Heart left ventricle (tissue), 16 donors: Measurements from ENCODE around the gene ACTR1B. TPM values are rescaled to one million over a fixed set of nuclear protein-coding genes. Genes with fewer than 3 reads are reported as not detected.
A peak's percentile ranks its signal among the peaks of the same experiment; 100 is the strongest.

Experiments
- ATAC-seq, 4 donors: fragments of 200-7000 bp; cut with Tn5 transposase; one replicate each; pipeline ENCODE4 v1.9.1; 2020 to 2022; ENCODE audit warnings: moderate library complexity in 4 of 4, mild to moderate bottlenecking in 3 of 4, moderate number of reproducible peaks in 1 of 4
- DNase-seq, 5 donors: peaks; one replicate each; pipeline ENCODE4 v3.0.0-alpha.2; 2020
- H3K27ac ChIP-seq, 12 donors: fragments of 200-600 bp; sonication (generic) in 4 of 12; one replicate each; pipeline versions ENCODE4 v1.5.0 to v1.8.0; 2016 to 2022; ENCODE audit warnings: mild to moderate bottlenecking in 2 of 12
- H3K27me3 ChIP-seq, 9 donors: fragments of 200-600 bp; sonication (generic) in 2 of 9; one replicate each; pipeline versions ENCODE4 v1.5.1 to v1.8.0; 2016 to 2022; ENCODE audit warnings: mild to moderate bottlenecking in 3 of 9
- H3K36me3 ChIP-seq, 9 donors: fragments of 200-600 bp; sonication (generic) in 2 of 9; one replicate each; pipeline versions ENCODE4 v1.5.0 to v1.8.0; 2018 to 2022; ENCODE audit warnings: mild to moderate bottlenecking in 2 of 9
- H3K4me1 ChIP-seq, 12 donors: fragments of 200-600 bp; sonication (generic) in 4 of 12; one replicate each; pipeline versions ENCODE4 v1.5.0 to v1.8.0; 2016 to 2022; ENCODE audit warnings: mild to moderate bottlenecking in 3 of 12
- H3K4me3 ChIP-seq, 12 donors: fragments of 200-600 bp; sonication (generic) in 4 of 12; one replicate each; pipeline versions ENCODE4 v1.5.0 to v1.8.0; 2017 to 2022; ENCODE audit warnings: mild to moderate bottlenecking in 9 of 12, moderate library complexity in 4 of 12
- H3K9me3 ChIP-seq, 12 donors: fragments of 200-600 bp; sonication (generic) in 4 of 12; one replicate each; pipeline versions ENCODE4 v1.5.0 to v1.8.0; 2016 to 2022; ENCODE audit warnings: mild to moderate bottlenecking in 1 of 12
- POLR2A ChIP-seq, 2 donors: fragments of 450-650 bp; IDR thresholded peaks; one replicate each; pipeline ENCODE4 v1.6.1; 2017; ENCODE audit warnings: antibody characterized with exemption in 2 of 2, mild to moderate bottlenecking in 2 of 2, moderate library complexity in 2 of 2
- WGBS, 4 donors: extraction: QIAGEN DNeasy Blood & Tissue Kit in 2 of 4; methylation state at CpG; one replicate each; pipeline versions ENCODE4 v1.1.5 to v1.1.7; 2013 to 2018; 5-methylcytosine and 5-hydroxymethylcytosine counted together
- intact Hi-C, 10 donors: fragments of 100-400 bp; cut with DNase I; formaldehyde crosslinking; loops; one replicate each; pipeline versions ENCODE4 v1.11.1 to v1.14.2; 2022
- polyA plus RNA-seq, 2 donors: library from polyadenylated mRNA; stranded (reverse); fragments of 200-250 nt; gene quantifications; one replicate each; pipeline ENCODE4 v1.2.3, GENCODE V29; 2013
- total RNA-seq, 9 donors: library from RNA; depleted of rRNA in 2 of 9; stranded (reverse); fragments of >200 nt in 2 of 9; fragmentation: NEBNext Ultra II Directional in 3 of 9; extraction: Animal tissue kit (Norgen Biotek cat#: 25700) in 3 of 9; gene quantifications; one replicate each; pipeline versions ENCODE4 v1.1.0 to v1.2.4, GENCODE V29; 2016 to 2023
- TF ChIP-seq, protein P1 (sequence below), 12 donors: fragments of 200-600 bp; sonication (generic) in 4 of 12; IDR thresholded peaks; one replicate each; pipeline versions ENCODE4 v1.5.0 to v1.8.0; 2018 to 2022; ENCODE audit warnings: antibody characterized with exemption in 12 of 12, mild to moderate bottlenecking in 5 of 12
- donor health status: ischemic (EF 13 %, LVEDD 7.1; RV severe dilation, severe dysfunction).
- donor health status: healthy with polysubstance abuse.
- donor health status: DM: no; HTN: yes; CAD: no.
- donor health status: DM: no; HTN: no; CAD: no.
- donor health status: ischemic (EF 25% LVEDD 6.9; RV normal size, moderate dysfunction).
- donor health status: ischemic (EF 25% LVEDD 5.7; RV mildly dilated, moderate dysfunction).
- donor health status: healthy.
- donor health status: DM: yes; HTN: yes; CAD: no.
- donor health status: ischemic (EF 35%, LVEDD 5.7; RV mildly dilated, moderate dysfunction).
- donor health status: nonischemic (EF 11% LVEDD 7.7; RV severe dilation, severe dysfunction).
- donor health status: DM: yes; HTN: yes; CAD: no.
- donor health status: PGD.
- donor health status: ischemic (EF 29% LVEDD 5.4; RV normal size, mild dysfunction).
- donor health status: nonischemic (EF 23%, LVEDD 6.1; RV moderate dilation, normal function).

The ACTR1B gene
- total and polyA plus RNA-seq, 11 donors: 48.7 to 94.9 (median 74.9) TPM

DNA sequence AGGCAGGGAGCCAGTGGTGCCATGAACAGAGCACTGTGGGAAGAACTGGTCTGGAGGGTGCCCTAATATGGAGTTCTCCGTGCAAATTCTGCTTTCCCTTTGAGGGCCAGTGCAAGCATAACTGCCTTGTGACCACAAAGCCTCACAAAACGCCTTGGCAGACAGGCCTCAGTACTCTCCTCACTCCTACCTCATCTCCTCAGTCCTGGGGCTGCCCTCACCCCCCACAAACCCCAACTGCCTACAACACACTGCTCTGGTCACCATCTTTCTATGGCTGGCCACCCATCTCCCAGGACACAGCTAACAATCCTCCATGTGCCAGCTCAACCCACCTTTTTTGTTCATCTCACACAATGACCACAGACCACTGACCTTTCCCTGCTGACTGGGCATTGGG lies 9.1 kb downstream of the ACTR1B start:
- no peak for TF ChIP-seq POLR2A (IDR thresholded peaks at IDR 0.05)
- TF ChIP-seq, protein P1, sequence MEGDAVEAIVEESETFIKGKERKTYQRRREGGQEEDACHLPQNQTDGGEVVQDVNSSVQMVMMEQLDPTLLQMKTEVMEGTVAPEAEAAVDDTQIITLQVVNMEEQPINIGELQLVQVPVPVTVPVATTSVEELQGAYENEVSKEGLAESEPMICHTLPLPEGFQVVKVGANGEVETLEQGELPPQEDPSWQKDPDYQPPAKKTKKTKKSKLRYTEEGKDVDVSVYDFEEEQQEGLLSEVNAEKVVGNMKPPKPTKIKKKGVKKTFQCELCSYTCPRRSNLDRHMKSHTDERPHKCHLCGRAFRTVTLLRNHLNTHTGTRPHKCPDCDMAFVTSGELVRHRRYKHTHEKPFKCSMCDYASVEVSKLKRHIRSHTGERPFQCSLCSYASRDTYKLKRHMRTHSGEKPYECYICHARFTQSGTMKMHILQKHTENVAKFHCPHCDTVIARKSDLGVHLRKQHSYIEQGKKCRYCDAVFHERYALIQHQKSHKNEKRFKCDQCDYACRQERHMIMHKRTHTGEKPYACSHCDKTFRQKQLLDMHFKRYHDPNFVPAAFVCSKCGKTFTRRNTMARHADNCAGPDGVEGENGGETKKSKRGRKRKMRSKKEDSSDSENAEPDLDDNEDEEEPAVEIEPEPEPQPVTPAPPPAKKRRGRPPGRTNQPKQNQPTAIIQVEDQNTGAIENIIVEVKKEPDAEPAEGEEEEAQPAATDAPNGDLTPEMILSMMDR (IDR thresholded peaks at IDR 0.05): no peak
- no peak overlapping the region for H3K27ac ChIP-seq
- no peaks in the 10 kb centered on the region for H3K27me3 ChIP-seq
- H3K36me3 ChIP-seq: peaks cover 0 to 74% (median 48%) of the 10 kb centered on the region in 9 donors
- ATAC-seq: peak in 1 of 4 donors; percentile 17
- DNase-seq: no peak
- H3K4me3 ChIP-seq: no peak overlapping the region
- intact Hi-C loops: no loop called here
- WGBS, 4 donors: 84 to 94% (median 93%) methylated on average over 2 of the region's 2 CpGs
- peaks cover 0 to 16% (median 1%) of the 10 kb centered on the region in 12 donors for H3K9me3 ChIP-seq
- H3K4me1 ChIP-seq: no peaks in the 10 kb centered on the region

- WGBS, 4 donors: 90 to 94% (median 92%) methylated on average over 5 of the region's 5 CpGs
- H3K4me3 ChIP-seq: no peak overlapping the region
- no peak overlapping the region for H3K27ac ChIP-seq
- DNase-seq (no peak), ATAC-seq (no peak)
- H3K9me3 ChIP-seq: peaks cover 0 to 16% (median 1%) of the 10 kb centered on the region in 12 donors
- H3K36me3 ChIP-seq: peaks cover 0 to 79% (median 50%) of the 10 kb centered on the region in 9 donors
- intact Hi-C loops: no loop called here
- H3K4me1 ChIP-seq: no peaks in the 10 kb centered on the region
- no peaks in the 10 kb centered on the region for H3K27me3 ChIP-seq
- TF ChIP-seq, protein P1 (IDR thresholded peaks at IDR 0.05): no peak
- no peak for TF ChIP-seq POLR2A (IDR thresholded peaks at IDR 0.05)
These were observed 9.5 kb downstream of the ACTR1B start for GRCh38 chr2:97654309-97654708.

DNA sequence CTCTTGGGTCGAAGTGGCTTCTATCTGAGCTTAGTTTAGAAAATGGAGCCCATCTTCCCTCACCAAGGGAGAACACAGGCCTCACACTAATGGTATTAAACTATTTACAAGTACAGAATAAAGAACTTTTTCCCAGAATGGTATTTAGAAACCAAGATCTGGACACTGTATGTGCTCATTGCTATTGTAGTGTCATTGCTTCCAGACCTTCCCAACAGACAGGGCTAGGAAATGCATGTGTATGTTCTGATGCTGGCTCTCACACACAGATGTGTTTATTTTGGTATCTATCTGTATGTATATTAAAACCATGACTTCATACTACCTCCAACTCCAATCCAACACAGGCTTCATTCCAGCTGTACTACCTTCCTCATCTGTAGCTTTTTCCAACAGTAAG lies 10.0 kb downstream of the ACTR1B start:
- no peak for TF ChIP-seq POLR2A (IDR thresholded peaks at IDR 0.05)
- TF ChIP-seq, protein P1 (IDR thresholded peaks at IDR 0.05): no peak
- Histone ChIP-seq H3K4me1 (no peaks in the 10 kb centered on the region), H3K4me3 (no peak overlapping the region), H3K27ac (no peak overlapping the region), H3K36me3 (peaks cover 0 to 79% (median 50%) of the 10 kb centered on the region in 9 donors), H3K9me3 (peaks cover 0 to 16% (median 1%) of the 10 kb centered on the region in 12 donors), H3K27me3 (no peaks in the 10 kb centered on the region)
- 93 to 96% (median 94%) methylated on average over 1 of the region's 1 CpG for WGBS, 4 donors
- ATAC-seq (no peak), DNase-seq (no peak)
- intact Hi-C loops: no loop called here

DNA sequence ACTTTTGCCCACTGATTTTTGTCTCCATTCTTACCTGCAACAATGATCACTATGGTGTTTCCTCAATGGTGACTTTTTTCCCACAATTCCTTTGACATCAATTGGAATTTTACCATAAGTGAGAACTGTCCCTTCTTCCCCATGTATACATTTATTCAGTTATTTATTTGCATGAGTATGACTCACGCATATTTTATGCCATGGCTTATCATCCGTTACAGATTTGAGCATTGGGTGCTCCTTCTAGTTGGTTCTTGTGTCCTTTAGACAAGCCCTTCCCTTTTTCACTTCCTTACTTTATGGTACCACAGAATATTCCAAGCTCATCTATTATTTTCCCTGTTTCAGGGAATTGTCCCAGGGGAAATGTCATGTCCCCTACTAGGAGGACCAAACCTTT lies 10.4 kb downstream of the ACTR1B start:
- ATAC-seq: no peak
- H3K27ac ChIP-seq: no peak overlapping the region
- H3K4me3 ChIP-seq: no peak overlapping the region
- TF ChIP-seq POLR2A (IDR thresholded peaks at IDR 0.05): no peak
- TF ChIP-seq, protein P1 (IDR thresholded peaks at IDR 0.05): no peak
- H3K9me3 ChIP-seq: peaks cover 0 to 16% (median 1%) of the 10 kb centered on the region in 12 donors
- H3K36me3 ChIP-seq: peaks cover 0 to 79% (median 50%) of the 10 kb centered on the region in 9 donors
- H3K4me1 ChIP-seq: no peaks in the 10 kb centered on the region
- WGBS, 4 donors: 94 to 99% (median 99%) methylated on average over 2 of the region's 2 CpGs
- DNase-seq: no peak
- intact Hi-C loops: no loop called here
- no peaks in the 10 kb centered on the region for H3K27me3 ChIP-seq
